GM08714 (cell line): ENCODE results near the gene ATP6V1G1.

Experiments
- H3K4me3 ChIP-seq: fragments of 200-500 bp; sonication (Bioruptor generic); 2 replicates; pipeline ENCODE4 v1.5.1; 2014; ENCODE audit warnings: mild to moderate bottlenecking, low read length, inconsistent platforms
- ZNF274 ChIP-seq: IDR thresholded peaks from 2 replicates; pipeline ENCODE4 v1.6.1; 2012; ENCODE audit warnings: mild to moderate bottlenecking, low read depth, low read length

ATP6V1G1 gene

GRCh38 chr9:114612272-114612923 lies 24.8 kb downstream of the ATP6V1G1 start:
- peak overlapping the region; percentile 70; the same call in 1 of the 2 replicates for H3K4me3 ChIP-seq
- TF ChIP-seq ZNF274: no peak

- TF ChIP-seq ZNF274: no peak
These were observed 25.5 kb downstream of the ATP6V1G1 start for GRCh38 chr9:114613087-114613486.

DNA sequence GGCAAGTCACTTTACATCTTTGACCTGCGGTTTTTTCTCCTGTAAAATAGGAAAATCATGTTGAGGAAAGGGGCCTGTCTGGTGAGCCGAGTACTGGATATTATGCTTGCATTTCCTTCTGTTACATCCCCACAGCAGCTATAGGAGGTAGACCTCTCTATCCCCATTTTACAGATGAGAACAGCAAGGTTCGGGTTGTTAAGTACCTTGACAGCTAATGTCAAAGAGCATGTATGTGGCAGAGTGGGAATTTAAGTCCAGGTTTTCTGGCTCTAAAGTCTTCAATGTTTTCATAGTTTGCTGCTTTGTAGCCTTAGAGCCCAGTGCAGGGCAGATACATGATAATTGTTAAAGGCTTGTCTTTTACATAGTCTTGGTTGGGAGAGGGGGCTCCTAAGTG lies 26.4 kb downstream of the ATP6V1G1 start:
- no peak overlapping the region for H3K4me3 ChIP-seq
- TF ChIP-seq ZNF274: no peak

More at GRCh38 chr9:114613087-114613486, 25.5 kb downstream of the ATP6V1G1 start:
- no peak overlapping the region; the same call in 1 of the 2 replicates for H3K4me3 ChIP-seq

GRCh38 chr9:114614373-114614772 lies 26.8 kb downstream of the ATP6V1G1 start:
- TF ChIP-seq ZNF274: no peak
- H3K4me3 ChIP-seq: no peak overlapping the region

GRCh38 chr9:114616684-114617520 lies 29.3 kb downstream of the ATP6V1G1 start:
- TF ChIP-seq ZNF274: no peak
- no peak overlapping the region for H3K4me3 ChIP-seq

DNA sequence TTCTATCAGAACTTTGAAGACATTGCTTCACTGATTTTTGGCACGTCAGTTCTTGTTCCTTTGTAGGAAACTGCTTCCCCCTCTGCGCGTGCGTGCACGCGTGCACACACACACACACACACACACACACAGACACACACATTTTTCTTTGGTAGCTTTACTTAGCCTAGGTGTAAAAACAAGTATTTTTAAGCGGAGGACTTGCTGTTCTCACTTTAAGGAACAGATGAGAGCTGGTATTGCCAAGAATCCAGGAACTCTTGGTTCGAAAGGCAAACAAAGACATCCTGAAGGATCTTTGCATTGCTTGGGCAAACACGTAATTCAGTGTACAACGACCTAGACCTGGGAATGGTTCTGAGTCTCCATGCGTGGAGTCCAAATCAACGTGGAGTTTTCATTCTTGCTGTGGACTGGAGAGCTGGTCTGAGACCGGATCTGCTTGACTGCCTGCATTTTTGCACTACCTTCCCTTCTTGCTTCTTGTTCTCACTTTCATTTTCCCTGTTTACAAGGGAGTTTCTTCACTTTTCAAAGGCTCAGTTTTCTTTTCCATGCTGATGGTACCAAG lies 31.7 kb downstream of the ATP6V1G1 start:
- TF ChIP-seq ZNF274: no peak

DNA sequence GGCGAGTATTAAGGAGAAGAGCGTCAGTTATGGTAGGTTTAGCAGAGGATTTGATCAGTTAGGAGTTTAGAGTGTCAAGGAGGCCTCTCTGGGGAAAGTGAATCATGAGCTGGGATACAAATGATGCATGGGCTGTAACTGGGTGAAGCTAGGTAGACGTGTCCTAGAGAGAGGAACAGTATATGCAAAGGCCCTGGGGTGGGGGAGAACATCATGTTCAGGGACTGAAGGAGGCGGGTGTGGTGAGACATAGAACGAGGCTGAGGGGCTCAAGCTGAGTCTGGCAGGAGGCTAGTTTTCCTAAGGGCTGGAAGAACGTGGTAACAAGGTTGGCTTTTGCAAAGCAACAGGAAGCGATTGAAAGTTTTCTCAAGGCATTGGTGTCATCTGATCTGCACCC lies 34.0 kb downstream of the ATP6V1G1 start:
- TF ChIP-seq ZNF274: no peak
- H3K4me3 ChIP-seq: no peak overlapping the region

More for the DNA sequence above, 31.7 kb downstream of the ATP6V1G1 start:
- peak overlapping the region; percentile 63; the same call in 1 of the 2 replicates for H3K4me3 ChIP-seq

DNA sequence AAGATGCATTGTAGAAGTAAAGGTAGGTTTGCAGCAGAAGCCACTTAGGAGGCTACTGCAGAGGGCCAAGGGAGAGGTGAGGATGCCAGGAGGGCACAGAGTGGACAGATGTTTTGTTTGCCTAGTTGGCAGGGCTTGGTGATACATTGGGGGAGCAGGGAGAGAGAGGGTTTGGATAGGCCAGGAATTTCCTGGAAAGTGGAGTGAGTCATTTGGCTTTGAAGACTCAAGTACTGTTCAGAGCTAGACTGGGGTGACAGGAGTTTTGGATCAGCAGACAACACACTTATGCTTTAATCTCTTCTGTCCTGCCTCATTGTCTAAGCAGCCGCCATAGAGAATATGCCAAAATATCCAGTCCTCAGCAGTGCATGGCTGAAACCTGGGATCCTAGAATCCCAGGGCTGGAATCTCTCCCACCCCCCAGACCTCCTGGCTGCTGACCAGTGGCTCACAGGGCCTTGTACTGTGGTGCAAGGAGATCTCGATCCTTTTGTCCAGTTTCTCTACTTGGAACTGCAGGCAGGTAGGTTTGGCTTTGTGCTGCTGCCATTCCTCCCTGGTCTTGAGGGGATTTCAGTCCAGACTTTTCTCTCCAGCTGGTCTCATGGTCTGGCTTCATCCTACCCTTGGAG lies 34.5 kb downstream of the ATP6V1G1 start:
- no peak for TF ChIP-seq ZNF274
- no peak overlapping the region for H3K4me3 ChIP-seq

DNA sequence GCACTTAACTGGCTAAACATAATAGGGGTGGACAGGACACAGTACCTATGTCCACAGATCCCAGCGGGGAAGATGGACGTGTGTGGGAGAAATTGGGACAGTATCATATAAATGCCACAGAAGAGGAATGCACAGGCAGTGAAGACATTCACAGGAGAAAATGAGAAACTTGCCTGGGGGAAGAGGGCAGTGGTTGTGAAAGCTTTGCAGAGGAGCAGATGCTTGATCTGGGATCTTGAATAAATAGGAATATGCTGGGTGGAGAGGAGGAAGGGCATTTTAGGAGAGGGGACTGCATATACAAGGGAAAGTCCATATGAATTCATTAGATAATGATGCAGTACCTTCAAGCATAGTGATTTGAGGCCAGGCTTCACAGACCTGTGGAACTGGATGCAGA lies 37.1 kb downstream of the ATP6V1G1 start:
- TF ChIP-seq ZNF274: no peak
- H3K4me3 ChIP-seq: no peak overlapping the region

- TF ChIP-seq ZNF274: no peak
- H3K4me3 ChIP-seq: no peak overlapping the region
These were observed 38.9 kb downstream of the ATP6V1G1 start for GRCh38 chr9:114626415-114627020.

DNA sequence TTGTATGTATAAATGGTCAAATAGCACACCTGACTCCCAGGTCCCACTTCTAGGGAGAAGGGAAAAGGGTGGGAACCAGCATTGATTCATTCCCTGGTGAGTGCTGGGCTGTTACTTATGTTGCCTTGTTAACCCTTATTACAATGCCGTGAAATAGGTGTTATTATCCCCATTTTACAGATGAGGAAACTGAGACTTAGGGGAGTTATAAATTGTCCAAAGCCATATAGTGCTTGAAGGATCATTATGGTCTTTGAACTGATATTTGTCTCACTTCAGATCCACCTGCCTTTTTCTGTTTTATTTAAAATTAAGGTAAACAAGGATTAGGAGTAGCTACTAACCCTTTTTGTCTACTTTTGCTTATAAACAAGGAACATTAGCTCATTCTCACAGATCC lies 40.0 kb downstream of the ATP6V1G1 start:
- TF ChIP-seq ZNF274: no peak
- no peak overlapping the region for H3K4me3 ChIP-seq

GRCh38 chr9:114629563-114630090 lies 42.1 kb downstream of the ATP6V1G1 start:
- TF ChIP-seq ZNF274: no peak
- no peak overlapping the region for H3K4me3 ChIP-seq

DNA sequence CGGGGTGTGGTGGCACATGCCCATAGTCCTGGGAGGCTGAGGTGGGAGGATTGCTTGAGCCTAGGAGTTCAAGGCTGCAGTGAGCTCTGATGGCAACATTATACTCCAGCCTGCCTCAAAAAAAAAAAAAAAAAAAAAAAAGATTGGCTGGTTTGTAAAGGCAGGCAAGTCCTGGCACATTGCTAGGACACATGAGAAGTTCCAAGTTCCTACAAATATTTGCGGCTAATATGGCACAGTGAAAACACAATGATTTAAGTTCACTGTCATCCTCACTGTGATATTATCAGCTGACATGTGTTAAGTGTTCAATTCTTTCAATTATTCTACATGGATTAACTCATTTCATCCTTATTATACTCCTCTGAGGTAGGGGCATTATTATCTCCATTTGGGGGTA lies 43.6 kb downstream of the ATP6V1G1 start:
- H3K4me3 ChIP-seq: no peak overlapping the region
- no peak for TF ChIP-seq ZNF274
